Breast epithelium (tissue), 3 donors: ENCODE results near the gene VCL.

Source experiments
- CTCF ChIP-seq, 3 donors: fragments of 450-650 bp; IDR thresholded peaks; one replicate each; pipeline ENCODE4 v1.5.1; 2016 to 2017; ENCODE audit warnings: antibody characterized with exemption in 3 of 3, mild to moderate bottlenecking in 3 of 3, moderate library complexity in 3 of 3
- POLR2A ChIP-seq: fragments of 450-650 bp; IDR thresholded peaks from one replicate; pipeline ENCODE4 v1.6.1; 2016; ENCODE audit warnings: antibody characterized with exemption, mild to moderate bottlenecking, moderate library complexity

GRCh38 chr10:74104480-74104879 is 106.6 kb downstream of the VCL start:
- TF ChIP-seq CTCF (IDR thresholded peaks at IDR 0.05) (no peak), POLR2A (no peak)
